H9 (cell line): Measurements from ENCODE around the gene KRTAP5-1. TPM values are rescaled to one million over a fixed set of nuclear protein-coding genes. Genes with fewer than 3 reads are reported as not detected.

ENCODE experiments used
- DNase-seq: peaks from one replicate; pipeline ENCODE4 v3.0.0-alpha.2; 2017
- H2AFZ ChIP-seq: one replicate; pipeline ENCODE4 v1.6.1; 2013; ENCODE audit warnings: mild to moderate bottlenecking, low read length, control low read depth, moderate library complexity
- H2AK5ac ChIP-seq: 2 replicates; pipeline ENCODE4 v1.6.1; 2013; ENCODE audit warnings: low read length, control low read depth, mixed read lengths; ENCODE audit not compliant: insufficient read length
- H2BK120ac ChIP-seq: one replicate; pipeline ENCODE4 v1.6.1; 2013; ENCODE audit warnings: low read depth, mild to moderate bottlenecking, low read length, control low read depth, inconsistent platforms; ENCODE audit not compliant: poor library complexity, severe bottlenecking
- H2BK12ac ChIP-seq: 2 replicates; pipeline ENCODE4 v1.6.1; 2013; ENCODE audit warnings: low read length, control low read depth, mixed read lengths, low read depth; ENCODE audit not compliant: insufficient read length
- H2BK15ac ChIP-seq: 2 replicates; pipeline ENCODE4 v1.6.1; 2013; ENCODE audit warnings: low read depth, low read length, control low read depth
- H2BK20ac ChIP-seq: one replicate; pipeline ENCODE4 v1.6.1; 2013; ENCODE audit warnings: low read depth, mild to moderate bottlenecking, low read length, control low read depth, inconsistent platforms; ENCODE audit not compliant: poor library complexity, severe bottlenecking
- H2BK5ac ChIP-seq: 2 replicates; pipeline ENCODE4 v1.6.1; 2013; ENCODE audit warnings: low read length, control low read depth, mixed read lengths; ENCODE audit not compliant: insufficient read length
- H3K14ac ChIP-seq: 2 replicates; pipeline ENCODE4 v1.6.1; 2013; ENCODE audit warnings: low read length, control low read depth; ENCODE audit not compliant: insufficient read depth
- H3K18ac ChIP-seq: 2 replicates; pipeline ENCODE4 v1.6.1; 2013; ENCODE audit warnings: low read depth, mild to moderate bottlenecking, mixed read lengths, low read length, control low read depth; ENCODE audit not compliant: insufficient read length
- H3K23ac ChIP-seq: 2 replicates; pipeline ENCODE4 v1.6.1; 2013; ENCODE audit warnings: low read length, control low read depth, mixed read lengths, low read depth; ENCODE audit not compliant: insufficient read length
- H3K23me2 ChIP-seq: 2 replicates; pipeline ENCODE4 v1.6.1; 2013; ENCODE audit warnings: low read depth, mild to moderate bottlenecking, mixed read lengths, low read length, control low read depth; ENCODE audit not compliant: insufficient read length, poor library complexity, severe bottlenecking
- H3K27ac ChIP-seq: 2 replicates; pipeline ENCODE4 v1.5.1; 2013; ENCODE audit warnings: low read length, control low read depth, mixed read lengths, low read depth; ENCODE audit not compliant: insufficient read length
- H3K27me3 ChIP-seq: 2 replicates; pipeline ENCODE4 v1.6.1; 2013; ENCODE audit warnings: low read length, control low read depth, inconsistent platforms; ENCODE audit not compliant: insufficient read depth
- H3K4ac ChIP-seq: 2 replicates; pipeline ENCODE4 v1.6.1; 2013; ENCODE audit warnings: low read depth, mild to moderate bottlenecking, control low read depth, inconsistent platforms, low read length, moderate library complexity
- H3K4me1 ChIP-seq: 2 replicates; pipeline ENCODE4 v1.6.1; 2013; ENCODE audit warnings: low read length, control low read depth, inconsistent platforms; ENCODE audit not compliant: insufficient read depth
- H3K4me2 ChIP-seq: 2 replicates; pipeline ENCODE4 v1.6.1; 2013; ENCODE audit warnings: low read length, control low read depth, mixed read lengths; ENCODE audit not compliant: insufficient read length, insufficient read depth
- H3K56ac ChIP-seq: 2 replicates; pipeline ENCODE4 v1.6.1; 2013; ENCODE audit warnings: low read depth, mild to moderate bottlenecking, mixed read lengths, low read length, control low read depth; ENCODE audit not compliant: insufficient read length
- H3K79me1 ChIP-seq: 2 replicates; pipeline ENCODE4 v1.6.1; 2013; ENCODE audit warnings: low read depth, mild to moderate bottlenecking, moderate library complexity, low read length, control low read depth, inconsistent platforms; ENCODE audit not compliant: insufficient read depth, poor library complexity, severe bottlenecking
- H3K79me2 ChIP-seq: 2 replicates; pipeline ENCODE4 v1.6.1; 2013; ENCODE audit warnings: low read length, control low read depth, inconsistent platforms; ENCODE audit not compliant: insufficient read depth
- H3K9ac ChIP-seq: 2 replicates; pipeline ENCODE4 v1.6.1; 2013; ENCODE audit warnings: low read length, control low read depth, mixed read lengths; ENCODE audit not compliant: insufficient read length; ENCODE audit errors: extremely low read depth
- H3K9me3 ChIP-seq: one replicate; pipeline ENCODE4 v1.6.1; 2013; ENCODE audit warnings: low read depth, low read length, inconsistent platforms; ENCODE audit not compliant: control insufficient read depth
- H3T11ph ChIP-seq: one replicate; pipeline ENCODE4 v1.6.1; 2013; ENCODE audit warnings: mild to moderate bottlenecking, low read length, control low read depth, inconsistent platforms
- H4K20me1 ChIP-seq: one replicate; pipeline ENCODE4 v1.6.1; 2013; ENCODE audit not compliant: control insufficient read depth, insufficient read length, insufficient read depth
- H4K5ac ChIP-seq: 2 replicates; pipeline ENCODE4 v1.6.1; 2013; ENCODE audit warnings: low read depth, mild to moderate bottlenecking, mixed read lengths, low read length, control low read depth; ENCODE audit not compliant: insufficient read length
- H4K8ac ChIP-seq: replicated peaks from 2 replicates; pipeline ENCODE4 v1.6.1; 2013; ENCODE audit warnings: low read length, control low read depth, mixed read lengths, low read depth; ENCODE audit not compliant: insufficient read length
- H4K91ac ChIP-seq: 2 replicates; pipeline ENCODE4 v1.6.1; 2013; ENCODE audit warnings: low read depth, mild to moderate bottlenecking, moderate library complexity, mixed read lengths, low read length, control low read depth; ENCODE audit not compliant: insufficient read length
- H3K27ac Mint-ChIP-seq, 3 experiments: 2 replicates in 2 of 3; 3 replicates in 1 of 3; pipeline ENCODE4 v1.8.0; 2020 to 2021; ENCODE audit warnings: mixed read lengths in 3 of 3, mild to moderate bottlenecking in 1 of 3, moderate library complexity in 1 of 3
- H3K27me3 Mint-ChIP-seq: 2 replicates; pipeline ENCODE4 v1.8.0; 2021; ENCODE audit warnings: low read depth, mild to moderate bottlenecking, moderate library complexity, mixed read lengths
- H3K36me3 Mint-ChIP-seq, 3 experiments: 2 replicates in 2 of 3; 3 replicates in 1 of 3; pipeline ENCODE4 v1.8.0; 2020 to 2021; ENCODE audit warnings: low read depth in 3 of 3, mixed read lengths in 3 of 3; ENCODE audit not compliant: insufficient read depth in 1 of 3
- H3K4me1 Mint-ChIP-seq, 2 experiments: 2 replicates each; pipeline ENCODE4 v1.8.0; 2020; ENCODE audit warnings: mixed read lengths in 2 of 2
- H3K4me3 Mint-ChIP-seq, 2 experiments: 2 replicates in 1 of 2; 3 replicates in 1 of 2; pipeline ENCODE4 v1.8.0; 2020 to 2021; ENCODE audit warnings: mild to moderate bottlenecking in 2 of 2, mixed read lengths in 2 of 2, moderate library complexity in 1 of 2
- H3K9me3 Mint-ChIP-seq, 2 experiments: 2 replicates in 1 of 2; 3 replicates in 1 of 2; pipeline ENCODE4 v1.8.0; 2020; ENCODE audit warnings: mild to moderate bottlenecking in 2 of 2, mixed read lengths in 2 of 2, moderate library complexity in 1 of 2
- WGBS: extraction: QIAGEN DNeasy Blood & Tissue Kit; methylation state at CpG from one replicate; pipeline ENCODE4 v1.1.7; 2013; ENCODE audit warnings: missing lambda C conversion rate, low lambda C conversion rate, mixed read lengths; ENCODE audit not compliant: insufficient read length; ENCODE audit errors: extremely low coverage; 5-methylcytosine and 5-hydroxymethylcytosine counted together
- total RNA-seq: library from RNA; stranded (reverse); gene quantifications from 2 replicates; pipeline ENCODE4 v1.2.1, GENCODE V29; 2021
- TF ChIP-seq, protein P1 (sequence below): fragments of 200-600 bp; sonication (generic); conservative IDR thresholded peaks from 3 replicates; pipeline ENCODE4 v1.8.0; 2021; ENCODE audit warnings: antibody characterized with exemption, mild to moderate bottlenecking

The KRTAP5-1 gene
- total RNA-seq, 1 experiment from 2014 or later: not detected

DNA sequence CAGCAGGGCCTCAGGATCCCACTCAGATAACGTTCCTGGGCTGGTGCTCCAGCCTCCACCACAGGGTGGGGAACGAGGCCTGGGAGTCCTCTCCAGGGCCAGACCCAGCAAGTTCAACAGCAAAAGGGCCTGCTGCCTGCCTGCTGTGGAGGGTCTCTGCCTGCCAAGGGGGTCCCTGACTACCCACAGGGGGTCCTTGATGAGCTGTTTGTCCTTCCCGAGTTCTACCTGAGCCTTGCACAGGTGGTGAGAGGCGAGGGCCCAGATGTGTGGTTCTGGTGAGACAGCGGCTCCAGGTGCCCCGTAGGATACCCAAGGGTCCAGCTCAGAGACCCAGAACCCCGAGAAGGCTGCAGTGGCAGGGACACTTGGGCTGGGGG is 17.4 kb downstream of the KRTAP5-1 start:
- no peaks in the 10 kb centered on the region for H3K36me3 Mint-ChIP-seq
- no peak overlapping the region for H2BK120ac ChIP-seq
- H4K91ac ChIP-seq: no peak overlapping the region
- no peaks in the 10 kb centered on the region for H3K9me3 ChIP-seq
- peaks cover 42% of the 10 kb centered on the region for H3K27me3 Mint-ChIP-seq
- H3K27ac Mint-ChIP-seq: no peak overlapping the region; a peak in 1 of 7 replicates
- no peak overlapping the region for H2BK20ac ChIP-seq
- no peak overlapping the region for H2AK5ac ChIP-seq
- peaks cover 20 to 47% of the 10 kb centered on the region in 2 experiments for H3K4me1 Mint-ChIP-seq
- H3K4me1 ChIP-seq: no peaks in the 10 kb centered on the region; the same call in 1 of the 2 replicates
- H3K56ac ChIP-seq: no peak overlapping the region
- no peak overlapping the region for H3K9ac ChIP-seq
- H2BK5ac ChIP-seq: no peak overlapping the region
- H4K20me1 ChIP-seq: no peaks in the 10 kb centered on the region
- no peaks in the 10 kb centered on the region for H3K9me3 Mint-ChIP-seq
- no peak overlapping the region for H3T11ph ChIP-seq
- H2BK15ac ChIP-seq: no peak overlapping the region
- no peak overlapping the region for H3K4me2 ChIP-seq
- H3K79me2 ChIP-seq: no peaks in the 10 kb centered on the region
- no peak overlapping the region for H2AFZ ChIP-seq
- peaks cover 7% of the 10 kb centered on the region for H3K23me2 ChIP-seq
- H4K5ac ChIP-seq: no peak overlapping the region
- no peak overlapping the region for H2BK12ac ChIP-seq
- no peak overlapping the region for H3K23ac ChIP-seq
- peak overlapping the region; percentile 25; the same call in 1 of the 2 replicates for H3K14ac ChIP-seq
- H3K4me3 Mint-ChIP-seq: no peak overlapping the region
- WGBS: no CpG with 5 or more reads among the region's 7 CpGs
- no peak overlapping the region for H4K8ac ChIP-seq
- no peaks in the 10 kb centered on the region; the same call in 1 of the 2 replicates for H3K27me3 ChIP-seq
- no peak overlapping the region for H3K18ac ChIP-seq
- DNase-seq: peak; percentile 24
- H3K4ac ChIP-seq: no peak overlapping the region
- H3K27ac ChIP-seq: no peak overlapping the region
- no peaks in the 10 kb centered on the region for H3K79me1 ChIP-seq
- TF ChIP-seq, protein P1, sequence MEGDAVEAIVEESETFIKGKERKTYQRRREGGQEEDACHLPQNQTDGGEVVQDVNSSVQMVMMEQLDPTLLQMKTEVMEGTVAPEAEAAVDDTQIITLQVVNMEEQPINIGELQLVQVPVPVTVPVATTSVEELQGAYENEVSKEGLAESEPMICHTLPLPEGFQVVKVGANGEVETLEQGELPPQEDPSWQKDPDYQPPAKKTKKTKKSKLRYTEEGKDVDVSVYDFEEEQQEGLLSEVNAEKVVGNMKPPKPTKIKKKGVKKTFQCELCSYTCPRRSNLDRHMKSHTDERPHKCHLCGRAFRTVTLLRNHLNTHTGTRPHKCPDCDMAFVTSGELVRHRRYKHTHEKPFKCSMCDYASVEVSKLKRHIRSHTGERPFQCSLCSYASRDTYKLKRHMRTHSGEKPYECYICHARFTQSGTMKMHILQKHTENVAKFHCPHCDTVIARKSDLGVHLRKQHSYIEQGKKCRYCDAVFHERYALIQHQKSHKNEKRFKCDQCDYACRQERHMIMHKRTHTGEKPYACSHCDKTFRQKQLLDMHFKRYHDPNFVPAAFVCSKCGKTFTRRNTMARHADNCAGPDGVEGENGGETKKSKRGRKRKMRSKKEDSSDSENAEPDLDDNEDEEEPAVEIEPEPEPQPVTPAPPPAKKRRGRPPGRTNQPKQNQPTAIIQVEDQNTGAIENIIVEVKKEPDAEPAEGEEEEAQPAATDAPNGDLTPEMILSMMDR: no peak
